22Rv1 (cell line): ENCODE data around the gene NECAB3.

Experiments
- ZFX ChIP-seq: fragments of 450-650 bp; IDR thresholded peaks from 2 replicates; pipeline ENCODE4 v1.6.1; 2017; ENCODE audit warnings: antibody characterized with exemption, borderline replicate concordance
- TF ChIP-seq, protein P1 (sequence below): fragments of 450-650 bp; IDR thresholded peaks from 2 replicates; pipeline ENCODE4 v1.5.1; 2017; ENCODE audit warnings: mild to moderate bottlenecking

DNA sequence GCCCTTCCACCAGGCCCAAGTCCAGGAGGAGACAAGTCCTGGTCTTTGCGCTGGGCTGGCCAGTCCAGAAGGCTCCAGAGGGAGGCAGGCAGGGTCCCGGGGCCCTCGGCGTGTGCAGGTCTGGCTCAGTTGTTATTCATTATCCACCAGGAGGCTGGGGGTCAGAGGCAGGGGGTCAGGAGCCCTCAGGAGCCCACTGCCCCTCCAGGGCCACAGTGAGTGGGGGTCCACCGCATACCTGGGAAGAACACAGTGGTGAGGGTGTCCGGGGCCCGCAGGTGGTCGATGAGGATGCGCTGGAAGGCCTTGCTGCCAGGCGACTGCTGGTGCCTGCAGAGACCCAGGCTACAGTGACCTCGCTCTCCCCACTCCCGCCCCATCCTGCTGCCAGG, 16.5 kb downstream of the NECAB3 start:
- TF ChIP-seq, protein P1, sequence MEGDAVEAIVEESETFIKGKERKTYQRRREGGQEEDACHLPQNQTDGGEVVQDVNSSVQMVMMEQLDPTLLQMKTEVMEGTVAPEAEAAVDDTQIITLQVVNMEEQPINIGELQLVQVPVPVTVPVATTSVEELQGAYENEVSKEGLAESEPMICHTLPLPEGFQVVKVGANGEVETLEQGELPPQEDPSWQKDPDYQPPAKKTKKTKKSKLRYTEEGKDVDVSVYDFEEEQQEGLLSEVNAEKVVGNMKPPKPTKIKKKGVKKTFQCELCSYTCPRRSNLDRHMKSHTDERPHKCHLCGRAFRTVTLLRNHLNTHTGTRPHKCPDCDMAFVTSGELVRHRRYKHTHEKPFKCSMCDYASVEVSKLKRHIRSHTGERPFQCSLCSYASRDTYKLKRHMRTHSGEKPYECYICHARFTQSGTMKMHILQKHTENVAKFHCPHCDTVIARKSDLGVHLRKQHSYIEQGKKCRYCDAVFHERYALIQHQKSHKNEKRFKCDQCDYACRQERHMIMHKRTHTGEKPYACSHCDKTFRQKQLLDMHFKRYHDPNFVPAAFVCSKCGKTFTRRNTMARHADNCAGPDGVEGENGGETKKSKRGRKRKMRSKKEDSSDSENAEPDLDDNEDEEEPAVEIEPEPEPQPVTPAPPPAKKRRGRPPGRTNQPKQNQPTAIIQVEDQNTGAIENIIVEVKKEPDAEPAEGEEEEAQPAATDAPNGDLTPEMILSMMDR = no peak
- no peak for TF ChIP-seq ZFX
